Measurements from ENCODE around the gene PTTG1IP. TPM values are rescaled to one million over a fixed set of nuclear protein-coding genes. Genes with fewer than 3 reads are reported as not detected.

PTTG1IP gene
- total RNA-seq, 6 donors from 2014 or later = 150 to 316 (median 247) TPM

- Histone ChIP-seq H3K36me3 (no peaks in the 10 kb centered on the region), H3K9me3 (peaks cover 8 to 18% (median 14%) of the 10 kb centered on the region in 4 donors), H3K4me3 (no peak overlapping the region), H3K27me3 (no peaks in the 10 kb centered on the region), H3K27ac (no peak overlapping the region), H3K4me1 (peaks cover 0 to under 1% (median under 1%) of the 10 kb centered on the region in 4 donors)
- 38 to 48% methylated on average over 7 of the region's 7 CpGs for WGBS, 2 donors
- TF ChIP-seq POLR2A (IDR thresholded peaks at IDR 0.05) (no peak), POLR2AphosphoS5 (IDR thresholded peaks at IDR 0.05) (no peak), EP300 (IDR thresholded peaks at IDR 0.05) (no peak), CTCF (IDR thresholded peaks at IDR 0.05) (no peak)
- ATAC-seq (ENCODE audit: low FRiP score in 2 of 2) = no peak
- DNase-seq = no peak
Observed at GRCh38 chr21:44831227-44831860, 42.1 kb downstream of the PTTG1IP start.

DNA sequence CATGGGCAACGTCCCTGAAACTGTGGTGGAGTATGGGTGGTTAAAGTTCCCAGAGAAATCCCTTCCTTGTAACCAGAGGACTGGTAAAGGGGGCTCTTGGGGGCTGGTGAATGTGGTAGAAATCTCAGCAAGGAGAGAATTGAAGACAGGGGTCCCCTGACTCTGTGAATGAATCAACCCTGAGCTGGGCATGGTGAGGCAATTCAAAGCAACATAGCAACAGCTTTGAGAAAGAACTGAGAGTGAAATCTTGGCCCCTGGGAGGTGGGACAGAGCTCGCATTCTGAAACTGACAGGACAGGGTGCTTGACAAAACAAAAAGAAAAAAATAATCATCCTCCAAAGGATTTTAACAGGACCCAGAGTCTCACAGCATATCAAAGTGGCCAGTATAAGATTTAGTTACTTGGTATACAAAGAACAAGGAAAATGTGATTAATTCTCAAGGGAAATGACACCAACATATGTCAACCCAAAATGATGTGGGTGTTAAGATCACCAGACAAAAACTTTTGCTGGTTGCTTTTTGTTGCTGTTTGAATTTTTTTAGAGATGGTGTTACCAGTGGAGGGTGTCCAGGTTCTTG, 43.9 kb downstream of the PTTG1IP start:
- ATAC-seq (ENCODE audit: low FRiP score in 2 of 2) (no peak), DNase-seq (no peak)
- 60 to 65% methylated on average over 2 of the region's 2 CpGs for WGBS, 2 donors

GRCh38 chr21:44828362-44829056, 45.0 kb downstream of the PTTG1IP start:
- no peak overlapping the region for H3K4me3 ChIP-seq
- DNase-seq (no peak), ATAC-seq (ENCODE audit: low FRiP score in 2 of 2) (no peak)
- no peaks in the 10 kb centered on the region for H3K36me3 ChIP-seq
- H3K27ac ChIP-seq = no peak overlapping the region
- WGBS, 2 donors = 87 to 90% methylated on average over 4 of the region's 4 CpGs
- H3K27me3 ChIP-seq = no peaks in the 10 kb centered on the region
- H3K9me3 ChIP-seq = peaks cover 8 to 22% (median 15%) of the 10 kb centered on the region in 4 donors
- TF ChIP-seq POLR2A (IDR thresholded peaks at IDR 0.05) (no peak), EP300 (IDR thresholded peaks at IDR 0.05) (no peak), CTCF (IDR thresholded peaks at IDR 0.05) (no peak), POLR2AphosphoS5 (IDR thresholded peaks at IDR 0.05) (no peak)
- no peaks in the 10 kb centered on the region for H3K4me1 ChIP-seq

More for the DNA sequence above, 43.9 kb downstream of the PTTG1IP start:
- Histone ChIP-seq H3K4me1 (no peaks in the 10 kb centered on the region), H3K36me3 (no peaks in the 10 kb centered on the region), H3K27me3 (no peaks in the 10 kb centered on the region), H3K4me3 (no peak overlapping the region), H3K9me3 (peaks cover 8 to 18% (median 14%) of the 10 kb centered on the region in 4 donors), H3K27ac (no peak overlapping the region)
- TF ChIP-seq POLR2A (IDR thresholded peaks at IDR 0.05) = no peak
- TF ChIP-seq POLR2AphosphoS5 (IDR thresholded peaks at IDR 0.05) = no peak
- no peak for TF ChIP-seq EP300 (IDR thresholded peaks at IDR 0.05)
- TF ChIP-seq CTCF (IDR thresholded peaks at IDR 0.05) = no peak

- no peaks in the 10 kb centered on the region for H3K36me3 ChIP-seq
- TF ChIP-seq POLR2A (IDR thresholded peaks at IDR 0.05) = no peak
- no peak for TF ChIP-seq CTCF (IDR thresholded peaks at IDR 0.05)
- TF ChIP-seq EP300 (IDR thresholded peaks at IDR 0.05) = no peak
- no peak for TF ChIP-seq POLR2AphosphoS5 (IDR thresholded peaks at IDR 0.05)
- WGBS, 2 donors = 48 to 62% methylated on average over 1 of the region's 1 CpG
Observed at GRCh38 chr21:44823179-44823660, 50.3 kb downstream of the PTTG1IP start.

More at GRCh38 chr21:44823179-44823660, 50.3 kb downstream of the PTTG1IP start:
- peaks cover 4 to 36% (median 17%) of the 10 kb centered on the region in 4 donors for H3K9me3 ChIP-seq
- H3K27ac ChIP-seq = no peak overlapping the region
- no peak overlapping the region for H3K4me3 ChIP-seq
- peaks cover 4 to 8% (median 7%) of the 10 kb centered on the region in 4 donors for H3K4me1 ChIP-seq
- DNase-seq = no peak
- no peak for ATAC-seq (ENCODE audit: low FRiP score in 2 of 2)
- H3K27me3 ChIP-seq = no peaks in the 10 kb centered on the region

Data from upper lobe of left lung (tissue), 6 donors.